GM12873 (cell line): ENCODE results near the gene SGCG.

Source experiments
- CTCF ChIP-seq: IDR thresholded peaks from 2 replicates; pipeline ENCODE4 v1.5.1; 2012; ENCODE audit warnings: low read depth, mild to moderate bottlenecking, moderate library complexity, low read length, control low read depth; ENCODE audit not compliant: insufficient read depth; ENCODE audit errors: missing control alignments

SGCG gene

GRCh38 chr13:23273498-23273897 is 92.7 kb downstream of the SGCG start:
- no peak for TF ChIP-seq CTCF

DNA sequence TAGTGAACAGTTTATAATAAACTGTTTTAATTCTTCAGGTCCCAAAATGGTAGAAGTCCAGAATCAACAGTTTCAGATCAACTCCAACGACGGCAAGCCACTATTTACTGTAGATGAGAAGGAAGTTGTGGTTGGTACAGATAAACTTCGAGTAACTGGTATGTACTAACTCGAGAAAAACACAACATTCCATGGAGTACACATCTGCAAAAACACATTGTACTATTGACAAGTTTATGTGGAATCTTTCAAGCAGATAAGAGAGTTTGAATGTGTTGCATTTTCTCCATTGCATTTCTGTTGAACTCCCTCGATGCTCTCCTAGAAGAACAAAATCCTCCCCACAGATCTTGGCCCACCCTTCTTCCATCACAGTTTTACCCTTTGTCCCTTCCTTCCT is 98.5 kb downstream of the SGCG start:
- TF ChIP-seq CTCF = no peak

DNA sequence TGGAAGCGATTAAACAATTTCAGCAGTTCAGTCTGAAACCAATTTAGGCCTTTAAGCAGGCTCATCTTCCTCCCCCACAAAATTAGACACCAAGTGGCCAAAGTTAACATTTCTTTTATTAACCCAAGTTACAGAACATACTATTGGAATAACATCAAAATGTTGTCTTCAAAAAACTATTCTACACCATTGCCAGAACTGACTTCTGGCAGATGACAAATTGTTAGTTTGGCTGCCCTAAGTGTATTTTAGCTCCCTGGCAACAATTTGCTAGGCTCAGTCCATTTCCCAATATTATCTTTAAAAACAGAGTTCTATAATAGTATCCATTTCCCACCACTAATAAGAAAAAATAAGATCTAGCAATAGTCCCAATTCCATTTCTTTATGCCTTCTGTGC is 107.8 kb downstream of the SGCG start:
- TF ChIP-seq CTCF = no peak

- no peak for TF ChIP-seq CTCF
These were observed 108.2 kb downstream of the SGCG start for GRCh38 chr13:23288995-23289394.

DNA sequence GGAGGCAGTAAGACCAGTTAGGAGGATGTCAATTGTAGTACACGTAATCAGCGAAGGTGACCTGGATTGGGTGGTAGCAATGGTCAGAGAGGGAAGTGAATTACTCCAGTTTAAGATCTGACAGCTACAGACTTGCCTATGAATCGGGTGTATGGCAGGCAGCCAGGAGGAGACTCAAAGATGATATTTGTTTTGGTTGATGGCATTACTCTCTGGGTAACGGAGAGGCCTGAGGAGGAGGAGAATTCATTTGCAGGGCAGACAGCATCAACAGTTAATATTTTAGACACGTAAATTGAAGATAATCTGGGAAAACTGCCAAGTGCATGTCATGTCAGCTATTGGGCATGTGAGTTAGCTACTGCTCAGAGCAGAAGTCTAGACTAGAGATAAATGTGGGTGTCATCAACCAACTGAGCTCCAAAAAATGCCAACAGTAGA is 109.2 kb downstream of the SGCG start:
- no peak for TF ChIP-seq CTCF

GRCh38 chr13:23292586-23292985 is 111.8 kb downstream of the SGCG start:
- no peak for TF ChIP-seq CTCF

GRCh38 chr13:23319883-23320224 is 139.1 kb downstream of the SGCG start:
- no peak for TF ChIP-seq CTCF

DNA sequence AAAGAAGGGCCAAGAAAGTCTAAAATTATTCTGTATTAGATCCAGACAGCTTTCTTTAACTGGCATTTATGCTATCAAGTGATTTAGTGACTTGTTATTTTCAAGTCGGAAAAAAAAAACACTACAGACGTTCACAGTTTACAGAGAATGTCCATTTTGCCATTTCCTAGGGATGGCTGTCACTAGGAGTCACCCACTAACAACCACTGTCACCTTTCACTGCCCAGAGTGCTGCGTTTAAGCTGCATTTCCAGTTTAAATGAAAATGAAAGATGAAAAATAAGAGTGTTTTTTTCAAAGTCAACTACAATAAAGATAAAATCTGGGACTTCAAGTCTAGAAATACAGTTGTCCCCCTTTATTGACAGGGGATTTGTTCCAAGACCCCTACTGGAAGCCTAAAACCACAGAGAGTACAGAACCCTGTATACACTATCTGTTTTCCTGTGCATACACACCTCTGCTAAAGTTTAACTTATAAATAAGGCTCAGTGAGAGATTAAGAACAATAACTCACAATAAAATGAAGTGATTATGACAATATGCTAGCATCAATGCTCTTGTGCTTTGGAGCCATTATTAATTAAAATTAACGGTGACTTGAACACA is 140.3 kb downstream of the SGCG start:
- TF ChIP-seq CTCF = no peak
